HL-60 (cell line): ENCODE results near the gene SMARCB1.

Experiments used
- CTCF ChIP-seq: IDR thresholded peaks from one replicate; pipeline ENCODE4 v1.5.1; 2011; ENCODE audit warnings: low read length, control low read depth, inconsistent platforms; ENCODE audit not compliant: insufficient read depth
- GABPA ChIP-seq: IDR thresholded peaks from 2 replicates; pipeline ENCODE4 v1.6.1; 2012; ENCODE audit warnings: low read depth
- POLR2AphosphoS5 ChIP-seq: IDR thresholded peaks from 2 replicates; pipeline ENCODE4 v1.6.1; 2012; ENCODE audit warnings: low read depth
- REST ChIP-seq: IDR thresholded peaks from 2 replicates; pipeline ENCODE4 v1.6.1; 2012; ENCODE audit warnings: low read depth; ENCODE audit not compliant: insufficient replicate concordance
- SPI1 ChIP-seq: IDR thresholded peaks from 2 replicates; pipeline ENCODE4 v1.6.1; 2012; ENCODE audit warnings: low read depth, mild to moderate bottlenecking, borderline replicate concordance

GRCh38 chr22:23790819-23791737 lies 4.3 kb downstream of the SMARCB1 start:
- TF ChIP-seq CTCF = no peak
- TF ChIP-seq REST = no peak
- no peak for TF ChIP-seq POLR2AphosphoS5
- TF ChIP-seq GABPA = no peak
- no peak for TF ChIP-seq SPI1
